Smooth muscle cell (in vitro differentiated cells): ENCODE data around the gene IL36B. TPM values are rescaled to one million over a fixed set of nuclear protein-coding genes. Genes with fewer than 3 reads are reported as not detected.

Source experiments
- DNase-seq: peaks from one replicate; lab custom pipeline; 2025; ENCODE audit not compliant: unreplicated experiment; lab: John Stamatoyannopoulos, UW
- H2AFZ ChIP-seq: fragments of 200-600 bp; sonication (generic); 2 replicates; pipeline ENCODE4 v1.6.0; 2016; ENCODE audit warnings: antibody characterized with exemption, low read depth, mild to moderate bottlenecking
- H3F3A ChIP-seq: fragments of 200-600 bp; sonication (generic); 2 replicates; pipeline ENCODE4 v1.6.0; 2017; ENCODE audit warnings: antibody characterized with exemption, low read depth
- H3K27ac ChIP-seq: fragments of 200-600 bp; sonication (generic); 2 replicates; pipeline ENCODE4 v1.5.1; 2016; ENCODE audit warnings: low read depth, mild to moderate bottlenecking
- H3K27me3 ChIP-seq: fragments of 200-600 bp; sonication (generic); 2 replicates; pipeline ENCODE4 v1.6.1; 2016; ENCODE audit warnings: low read depth, mild to moderate bottlenecking
- H3K36me3 ChIP-seq: fragments of 200-600 bp; sonication (generic); 2 replicates; pipeline ENCODE4 v1.5.1; 2016; ENCODE audit warnings: low read depth
- H3K4me1 ChIP-seq: fragments of 200-600 bp; sonication (generic); 2 replicates; pipeline ENCODE4 v1.5.1; 2016; ENCODE audit warnings: low read depth
- H3K4me2 ChIP-seq: fragments of 200-600 bp; sonication (generic); 2 replicates; pipeline ENCODE4 v1.6.0; 2016; ENCODE audit warnings: mild to moderate bottlenecking
- H3K4me3 ChIP-seq: fragments of 200-600 bp; sonication (generic); 2 replicates; pipeline ENCODE4 v1.5.1; 2016; ENCODE audit warnings: mild to moderate bottlenecking
- H3K79me2 ChIP-seq: fragments of 200-600 bp; sonication (generic); 2 replicates; pipeline ENCODE4 v1.6.0; 2016; ENCODE audit warnings: low read depth, mild to moderate bottlenecking
- H3K9ac ChIP-seq: fragments of 200-600 bp; sonication (generic); 2 replicates; pipeline ENCODE4 v1.6.0; 2016; ENCODE audit warnings: low read depth
- H3K9me3 ChIP-seq: fragments of 200-600 bp; sonication (generic); replicated peaks from 2 replicates; pipeline ENCODE4 v1.5.1; 2016; ENCODE audit warnings: low read depth
- H4K20me1 ChIP-seq: fragments of 200-600 bp; sonication (generic); 2 replicates; pipeline ENCODE4 v1.6.0; 2016; ENCODE audit warnings: low read depth
- CTCF ChIP-seq: fragments of 200-600 bp; sonication (generic); IDR thresholded peaks from 2 replicates; pipeline ENCODE4 v1.5.1; 2017; ENCODE audit warnings: borderline replicate concordance, mild to moderate bottlenecking, antibody characterized with exemption; ENCODE audit not compliant: insufficient read depth, poor library complexity, severe bottlenecking
- WGBS: methylation state at CpG from one replicate; pipeline ENCODE4 v1.1.7; 2016; ENCODE audit warnings: low lambda C conversion rate; 5-methylcytosine and 5-hydroxymethylcytosine counted together
- polyA plus RNA-seq: library from polyadenylated mRNA; unstranded; fragments of >200 nt; fragmentation: Nextera tagmentation; extraction: Ambion mirVana; gene quantifications from 2 replicates; pipeline ENCODE4 v1.2.1, GENCODE V29; 2016
- total RNA-seq: library from RNA; depleted of rRNA; stranded (reverse); fragments of >200 nt; gene quantifications from 2 replicates; pipeline ENCODE4 v1.2.3, GENCODE V29; 2014

The IL36B gene
- total and polyA plus RNA-seq, 2 experiments from 2014 or later, result not detected

- Histone ChIP-seq H3K4me2 (no peak overlapping the region), H4K20me1 (no peaks in the 10 kb centered on the region)
- 41% methylated on average over 5 of the region's 5 CpGs for WGBS
Measured at GRCh38 chr2:113039719-113040118, 12.9 kb downstream of the IL36B start.

DNA sequence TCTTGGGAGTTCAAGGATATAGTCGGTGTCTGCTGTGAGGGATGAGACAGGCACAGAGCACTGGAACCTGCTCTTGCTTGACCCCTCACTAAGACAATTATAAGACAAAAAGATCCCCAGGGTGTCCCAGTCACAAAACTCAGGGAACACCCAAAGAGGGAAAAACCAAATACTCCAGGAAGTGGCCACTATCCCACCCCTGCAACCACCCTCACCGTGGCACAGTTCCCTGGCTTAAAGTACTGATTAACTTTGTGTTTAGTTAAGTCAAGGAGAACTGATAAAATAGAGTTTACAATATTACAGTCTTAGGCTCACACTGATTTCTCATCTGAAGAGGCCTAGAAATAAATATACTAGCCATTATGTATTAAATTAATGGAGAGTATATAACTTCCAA is 13.5 kb downstream of the IL36B start:
- no peak for TF ChIP-seq CTCF
- WGBS, result 94% methylated on average over 2 of the region's 2 CpGs

More at GRCh38 chr2:113039719-113040118, 12.9 kb downstream of the IL36B start:
- no peak for DNase-seq
- H3K27ac ChIP-seq, result no peak overlapping the region
- H3K9ac ChIP-seq, result no peak overlapping the region
- no peak overlapping the region for H3K4me3 ChIP-seq
- H3K79me2 ChIP-seq, result no peaks in the 10 kb centered on the region
- no peaks in the 10 kb centered on the region for H3K36me3 ChIP-seq
- TF ChIP-seq CTCF, result no peak
- no peaks in the 10 kb centered on the region for H3K9me3 ChIP-seq
- H2AFZ ChIP-seq, result no peak overlapping the region
- H3K27me3 ChIP-seq, result peaks cover 23% of the 10 kb centered on the region
- H3F3A ChIP-seq, result no peaks in the 10 kb centered on the region
- no peaks in the 10 kb centered on the region for H3K4me1 ChIP-seq

GRCh38 chr2:113038291-113038690 is 14.4 kb downstream of the IL36B start:
- Histone ChIP-seq H3K4me1 (no peaks in the 10 kb centered on the region), H2AFZ (no peak overlapping the region), H3K4me3 (no peak overlapping the region), H3K27ac (no peak overlapping the region), H3K36me3 (no peaks in the 10 kb centered on the region), H3F3A (no peaks in the 10 kb centered on the region), H3K4me2 (no peak overlapping the region), H3K27me3 (peaks cover 21% of the 10 kb centered on the region), H4K20me1 (no peaks in the 10 kb centered on the region), H3K79me2 (no peaks in the 10 kb centered on the region), H3K9me3 (no peaks in the 10 kb centered on the region), H3K9ac (no peak overlapping the region)
- TF ChIP-seq CTCF, result no peak
- 96% methylated on average over 3 of the region's 3 CpGs for WGBS
- DNase-seq, result no peak

More for the DNA sequence above, 13.5 kb downstream of the IL36B start:
- H3K36me3 ChIP-seq, result no peaks in the 10 kb centered on the region
- no peak overlapping the region for H3K9ac ChIP-seq
- no peak overlapping the region for H3K4me3 ChIP-seq
- H3K27ac ChIP-seq, result no peak overlapping the region
- no peak overlapping the region for H2AFZ ChIP-seq
- H3F3A ChIP-seq, result no peaks in the 10 kb centered on the region
- H3K79me2 ChIP-seq, result no peaks in the 10 kb centered on the region
- H3K4me1 ChIP-seq, result no peaks in the 10 kb centered on the region
- H4K20me1 ChIP-seq, result no peaks in the 10 kb centered on the region
- no peak overlapping the region for H3K4me2 ChIP-seq
- no peaks in the 10 kb centered on the region for H3K9me3 ChIP-seq
- H3K27me3 ChIP-seq, result peaks cover 23% of the 10 kb centered on the region
- no peak for DNase-seq

- Histone ChIP-seq H3K9me3 (no peaks in the 10 kb centered on the region), H3K27ac (no peak overlapping the region), H4K20me1 (no peaks in the 10 kb centered on the region), H2AFZ (no peak overlapping the region), H3K79me2 (no peaks in the 10 kb centered on the region), H3K4me1 (no peaks in the 10 kb centered on the region), H3K9ac (no peak overlapping the region), H3F3A (no peaks in the 10 kb centered on the region), H3K27me3 (peaks cover 19% of the 10 kb centered on the region), H3K36me3 (no peaks in the 10 kb centered on the region), H3K4me3 (no peak overlapping the region), H3K4me2 (no peak overlapping the region)
- WGBS, result 81% methylated on average over 9 of the region's 9 CpGs
- no peak for DNase-seq
- TF ChIP-seq CTCF, result no peak
Measured at GRCh38 chr2:113036763-113037162, 15.9 kb downstream of the IL36B start.
